Kidney epithelial cell (primary cell): Measurements from ENCODE around the gene IQSEC1. TPM values are rescaled to one million over a fixed set of nuclear protein-coding genes. Genes with fewer than 3 reads are reported as not detected.

Source experiments
- DNase-seq: peaks from one replicate; pipeline ENCODE4 v3.0.0-alpha.2; 2010; ENCODE audit warnings: low read depth
- H3K27me3 ChIP-seq: 2 replicates; pipeline ENCODE4 v1.6.0; 2011; ENCODE audit warnings: low read length; ENCODE audit not compliant: control insufficient read depth, insufficient read depth
- H3K36me3 ChIP-seq: 2 replicates; pipeline ENCODE4 v1.5.1; 2011; ENCODE audit warnings: low read length; ENCODE audit not compliant: control insufficient read depth, insufficient read depth
- H3K4me3 ChIP-seq: 2 replicates; pipeline ENCODE4 v1.5.1; 2011; ENCODE audit warnings: low read depth, mild to moderate bottlenecking, control low read depth, low read length
- CTCF ChIP-seq: IDR thresholded peaks from 2 replicates; pipeline ENCODE4 v1.5.1; 2011; ENCODE audit warnings: mild to moderate bottlenecking, moderate library complexity, low read length, control low read depth, inconsistent platforms; ENCODE audit not compliant: insufficient read depth, poor library complexity, severe bottlenecking
- total RNA-seq: library from RNA; depleted of rRNA; stranded (reverse); fragments of >200 nt; gene quantifications from 2 replicates; pipeline ENCODE4 v1.2.3, GENCODE V29; 2015

The IQSEC1 gene
- total RNA-seq, 1 donor from 2014 or later = 14.9 TPM

GRCh38 chr3:12940854-12941253, 132.4 kb downstream of the IQSEC1 start:
- no peaks in the 10 kb centered on the region for H3K36me3 ChIP-seq

GRCh38 chr3:12939137-12939536, 134.1 kb downstream of the IQSEC1 start:
- H3K4me3 ChIP-seq = no peak overlapping the region
- no peak for DNase-seq
- TF ChIP-seq CTCF = no peak
- no peaks in the 10 kb centered on the region for H3K27me3 ChIP-seq
- peaks cover 2% of the 10 kb centered on the region for H3K36me3 ChIP-seq

More at GRCh38 chr3:12940854-12941253, 132.4 kb downstream of the IQSEC1 start:
- no peak for DNase-seq
- TF ChIP-seq CTCF = no peak
- no peaks in the 10 kb centered on the region for H3K27me3 ChIP-seq
- H3K4me3 ChIP-seq = no peak overlapping the region

- TF ChIP-seq CTCF = no peak
- Histone ChIP-seq H3K36me3 (peaks cover 2% of the 10 kb centered on the region), H3K4me3 (no peak overlapping the region), H3K27me3 (no peaks in the 10 kb centered on the region)
- no peak for DNase-seq
These were observed 134.9 kb downstream of the IQSEC1 start for GRCh38 chr3:12938258-12938711.

- no peak for DNase-seq
- TF ChIP-seq CTCF = no peak
- Histone ChIP-seq H3K4me3 (no peak overlapping the region), H3K27me3 (no peaks in the 10 kb centered on the region), H3K36me3 (peaks cover 2% of the 10 kb centered on the region)
These were observed 137.1 kb downstream of the IQSEC1 start for GRCh38 chr3:12935861-12936830.

GRCh38 chr3:12935023-12935860, 138.0 kb downstream of the IQSEC1 start:
- no peaks in the 10 kb centered on the region for H3K27me3 ChIP-seq
- no peak overlapping the region for H3K4me3 ChIP-seq
- H3K36me3 ChIP-seq = peaks cover 2% of the 10 kb centered on the region
- no peak for DNase-seq
- TF ChIP-seq CTCF = no peak
